GM20431 (cell line): ENCODE data around the gene FARS2.
"Not testable (repeated sequence)": the region's sequence is repeated elsewhere in the genome, so short reads cannot be mapped to it uniquely, and the experiment has no call there.

ENCODE experiments used
- in situ Hi-C: fragments of 300-500 bp; cut with MseI, MboI; formaldehyde crosslinking; loops from one replicate; pipeline ENCODE4 v1.15.0; 2020; ENCODE audit warnings: low sequenced_read_pairs; ENCODE audit not compliant: unreplicated experiment

The FARS2 gene

GRCh38 chr6:5782783-5783547, 521.7 kb downstream of the FARS2 start:
- in situ Hi-C loops, result no loop called here

DNA sequence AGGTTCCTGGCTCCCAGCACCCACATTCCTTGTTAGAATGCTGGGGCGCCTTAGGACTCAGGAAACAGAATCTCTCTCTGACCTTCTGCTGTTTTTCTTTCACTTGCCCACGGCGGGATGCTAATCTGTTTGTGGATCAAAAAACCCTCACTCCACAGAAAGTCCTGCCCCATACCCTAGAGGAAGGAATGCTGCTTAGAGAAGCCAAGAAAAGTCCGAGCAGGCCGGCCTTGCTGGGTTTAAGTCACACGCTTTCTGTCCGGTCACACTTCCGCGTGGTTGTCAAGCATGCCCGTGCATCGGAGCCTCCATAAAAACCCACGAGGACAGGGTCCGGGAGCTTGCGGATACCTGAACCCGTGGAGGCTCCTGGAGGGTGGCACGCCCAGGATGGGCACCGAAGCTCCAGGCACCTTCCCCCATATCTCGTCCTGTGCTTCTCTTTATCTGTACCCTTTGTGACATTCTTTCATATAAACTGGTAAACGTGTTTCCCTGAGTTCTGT, 522.3 kb downstream of the FARS2 start:
- in situ Hi-C loops, result no loop called here

GRCh38 chr6:5785249-5785648, 523.9 kb downstream of the FARS2 start:
- in situ Hi-C loops, result no loop called here

GRCh38 chr6:5786321-5786968, 525.1 kb downstream of the FARS2 start:
- in situ Hi-C loops, result no loop called here

GRCh38 chr6:5786969-5787720, 525.8 kb downstream of the FARS2 start:
- in situ Hi-C loops, result no loop called here

- in situ Hi-C loops, result not testable (repeated sequence)
These were observed 528.1 kb downstream of the FARS2 start for GRCh38 chr6:5789426-5789825.

DNA sequence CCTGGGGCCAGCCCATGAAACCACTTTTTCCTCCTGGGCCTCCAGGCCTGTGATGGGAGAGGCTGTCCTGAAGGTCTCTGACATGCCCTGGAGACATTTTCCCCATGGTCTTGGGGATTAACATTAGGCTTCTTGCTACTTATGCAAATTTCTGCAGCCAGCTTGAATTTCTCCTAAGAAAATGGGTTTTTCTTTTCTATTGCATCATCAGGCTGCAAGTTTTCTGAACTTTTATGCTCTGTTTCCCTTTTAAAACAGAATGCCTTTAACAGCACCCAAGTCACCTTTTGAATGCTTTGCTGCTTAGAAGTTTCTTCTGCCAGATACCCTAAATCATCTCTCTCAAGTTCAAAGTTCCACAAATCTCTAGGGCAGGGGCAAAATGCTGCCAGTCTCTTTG, 535.2 kb downstream of the FARS2 start:
- in situ Hi-C loops, result not testable (repeated sequence)

- in situ Hi-C loops, result not testable (repeated sequence)
These were observed 545.1 kb downstream of the FARS2 start for GRCh38 chr6:5806406-5806805.

DNA sequence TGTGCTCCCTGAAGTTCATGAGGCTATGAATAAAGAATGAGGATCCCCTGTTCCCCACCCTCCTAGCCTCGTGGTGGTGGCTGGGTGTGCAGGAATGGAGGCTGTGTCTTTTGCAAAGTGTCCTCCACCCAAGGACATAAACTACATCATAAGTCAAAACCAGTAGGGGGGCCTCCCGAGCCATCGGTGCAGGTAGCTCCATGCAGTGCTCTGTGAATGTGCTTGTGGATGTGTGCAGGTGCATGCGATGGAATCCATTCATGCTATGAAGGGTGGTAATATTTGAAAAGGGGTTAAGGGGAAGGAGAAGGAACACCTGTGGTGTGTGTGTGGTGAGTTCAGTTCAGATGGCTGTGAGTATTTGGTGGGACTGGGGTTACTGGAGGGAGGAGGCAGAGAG, 548.1 kb downstream of the FARS2 start:
- in situ Hi-C loops, result no loop called here

GRCh38 chr6:5811997-5812396, 550.7 kb downstream of the FARS2 start:
- in situ Hi-C loops, result no loop called here

DNA sequence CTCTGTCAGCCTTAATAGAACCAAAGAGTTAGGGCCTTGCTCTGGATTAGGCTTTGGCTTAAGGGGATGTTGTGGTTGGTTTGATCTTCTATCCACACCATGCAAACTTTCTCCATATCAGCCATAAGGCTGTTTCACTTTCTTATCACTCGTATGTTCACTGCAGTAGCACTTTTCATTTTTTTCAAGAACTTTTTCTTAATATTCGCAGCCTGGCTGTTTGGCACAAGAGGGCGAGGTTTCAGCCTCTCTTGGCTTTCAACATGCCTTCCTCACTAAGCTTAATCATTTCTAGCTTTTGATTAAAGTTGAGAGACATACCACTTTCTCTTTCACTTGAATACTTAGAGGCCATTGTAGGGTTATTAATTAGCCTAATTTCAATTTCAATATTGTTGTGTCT, 552.3 kb downstream of the FARS2 start:
- in situ Hi-C loops, result no loop called here

DNA sequence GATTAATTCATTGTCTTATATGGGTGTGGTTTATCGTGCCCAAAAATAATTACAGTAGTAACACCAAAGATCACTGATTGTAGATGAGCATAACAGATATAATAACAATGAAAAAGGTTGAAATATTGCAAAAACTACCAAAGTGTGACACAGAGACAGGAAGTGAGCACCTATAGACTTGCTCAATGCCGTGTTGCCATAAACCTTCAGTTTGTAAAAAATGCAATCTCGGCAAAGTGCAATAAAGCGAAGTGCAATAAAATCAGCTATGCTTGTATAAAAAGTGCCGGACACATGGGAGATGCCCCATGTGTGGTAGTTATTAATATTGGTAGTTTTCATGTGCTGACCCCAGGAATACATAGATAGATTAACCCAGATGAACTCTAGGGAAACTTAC, 552.8 kb downstream of the FARS2 start:
- in situ Hi-C loops, result no loop called here

DNA sequence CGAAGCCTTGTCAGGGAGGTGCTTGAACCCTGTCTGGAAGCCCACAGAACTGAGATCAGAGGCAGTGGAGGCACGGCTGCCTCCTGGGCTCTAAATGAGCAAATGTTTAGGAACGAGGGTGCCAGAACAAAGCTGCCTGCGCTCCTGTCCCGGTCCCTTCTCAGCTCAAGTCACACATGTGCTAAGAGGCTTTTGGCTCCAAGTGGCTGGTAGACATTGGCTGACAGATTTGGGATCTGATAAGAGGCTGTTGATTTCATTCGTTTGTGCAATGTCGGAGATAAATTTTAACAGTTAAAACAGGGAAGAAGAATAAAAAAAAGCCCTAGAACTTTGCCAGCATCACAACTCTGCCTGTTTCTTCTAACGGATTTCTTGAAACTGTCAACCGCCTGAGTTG, 553.6 kb downstream of the FARS2 start:
- in situ Hi-C loops, result no loop called here

- in situ Hi-C loops, result no loop called here
These were observed 556.6 kb downstream of the FARS2 start for GRCh38 chr6:5817869-5818268.

DNA sequence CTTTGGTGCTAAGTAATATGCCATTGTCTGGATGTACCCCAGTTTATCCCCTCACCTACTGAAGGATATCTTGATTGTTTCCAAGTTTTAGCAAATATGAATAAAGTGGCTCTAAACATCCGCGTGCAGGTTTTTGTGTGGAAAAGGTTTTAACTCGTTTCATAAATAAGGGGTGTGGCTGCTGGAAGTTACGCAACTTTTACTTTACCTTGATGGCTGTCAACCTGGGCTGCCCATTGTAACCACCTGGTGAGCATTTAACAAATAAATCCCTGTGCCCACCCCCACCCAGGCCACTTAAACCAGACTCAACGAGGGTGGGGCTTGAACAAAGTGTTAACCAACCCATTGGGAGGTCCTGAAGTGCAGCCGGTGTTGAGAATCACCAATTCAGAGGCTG, 557.6 kb downstream of the FARS2 start:
- in situ Hi-C loops, result no loop called here
